Measurements from ENCODE around the gene ZNF296. TPM values are rescaled to one million over a fixed set of nuclear protein-coding genes. Genes with fewer than 3 reads are reported as not detected.
"Not testable (repeated sequence)": the region's sequence is repeated elsewhere in the genome, so short reads cannot be mapped to it uniquely, and the experiment has no call there.

The ZNF296 gene
- total and polyA plus RNA-seq, 7 experiments from 2014 or later, result 0.57 to 3.6 (median 1.2) TPM

- H3K4me1 Mint-ChIP-seq, result peaks cover 25 to 67% (median 48%) of the 10 kb centered on the region in 7 donors
- CTCF ChIA-PET, result not testable (repeated sequence)
Measured at GRCh38 chr19:45106363-45106762, 30.1 kb upstream of the ZNF296 start.

GRCh38 chr19:45104658-45105349, 28.5 kb upstream of the ZNF296 start:
- peaks cover 28 to 72% (median 55%) of the 10 kb centered on the region in 7 donors for H3K4me1 Mint-ChIP-seq
- peak overlapping the region; percentile 24 to 93 (median 84) for H3K27ac Mint-ChIP-seq
- H3K4me3 Mint-ChIP-seq, result peak overlapping the region; percentile 45 to 85 (median 76)
- peak overlapping the region; percentile 18 for H3K27ac ChIP-seq (ENCODE audit: low read depth, low read length)
- no peak overlapping the region for H3K4me3 ChIP-seq (ENCODE audit: low read length)
- POLR2A ChIA-PET, result interaction anchor here (3.8 kb wide), 1 partner anchor 13 kb away, joined by 22 read pairs; the partner anchor contains the start of gene PPP1R37
- peaks cover 20 to 26% of the 10 kb centered on the region in 2 donors for H3K4me1 ChIP-seq (ENCODE audit: control insufficient read depth in 2 of 2, insufficient read depth in 2 of 2, low read length in 2 of 2)
- CTCF ChIA-PET, result interaction anchor here (0.6 kb wide), 1 partner anchor 31 kb away, joined by 3 read pairs; no protein-coding TSS in a partner anchor
- DNase-seq (peak in 1 of 9 donors; percentile 19), ATAC-seq (no peak)
- no peaks in the 10 kb centered on the region for H3K9me3 ChIP-seq (ENCODE audit: control insufficient read depth in 2 of 3, low read length in 3 of 3)
- no peaks in the 10 kb centered on the region for H3K27me3 Mint-ChIP-seq
- no peaks in the 10 kb centered on the region for H3K36me3 Mint-ChIP-seq
- H3K9me3 Mint-ChIP-seq, result no peaks in the 10 kb centered on the region
- intact Hi-C loops (cut with micrococcal nuclease), result no loop called here
- peaks cover 0 to 3% (median 0%) of the 10 kb centered on the region in 3 experiments for H3K36me3 ChIP-seq (ENCODE audit: control insufficient read depth in 2 of 3, insufficient read depth in 3 of 3, low read length in 3 of 3)
- H3K27me3 ChIP-seq (ENCODE audit: control insufficient read depth in 2 of 2, insufficient read depth in 2 of 2, low read length in 2 of 2), result no peaks in the 10 kb centered on the region

More at GRCh38 chr19:45106363-45106762, 30.1 kb upstream of the ZNF296 start:
- H3K27ac Mint-ChIP-seq; H3K9me3 ChIP-seq (ENCODE audit: control insufficient read depth in 2 of 3, low read length in 3 of 3); H3K9me3 Mint-ChIP-seq; H3K36me3 Mint-ChIP-seq; H3K27me3 Mint-ChIP-seq; H3K36me3 ChIP-seq (ENCODE audit: control insufficient read depth in 2 of 3, insufficient read depth in 3 of 3, low read length in 3 of 3); H3K4me3 ChIP-seq (ENCODE audit: low read length); H3K4me3 Mint-ChIP-seq; ATAC-seq; intact Hi-C loops (cut with micrococcal nuclease); H3K27me3 ChIP-seq (ENCODE audit: control insufficient read depth in 2 of 2, insufficient read depth in 2 of 2, low read length in 2 of 2); H3K27ac ChIP-seq (ENCODE audit: low read depth, low read length); DNase-seq; POLR2A ChIA-PET: not testable (repeated sequence)
- H3K4me1 ChIP-seq (ENCODE audit: control insufficient read depth in 2 of 2, insufficient read depth in 2 of 2, low read length in 2 of 2), result peaks cover 20 to 26% of the 10 kb centered on the region in 2 donors

GRCh38 chr19:45103508-45104319, 27.4 kb upstream of the ZNF296 start:
- ATAC-seq, result peak; percentile 56
- H3K27me3 Mint-ChIP-seq, result no peaks in the 10 kb centered on the region
- no peak for DNase-seq
- Histone ChIP-seq H3K27ac (ENCODE audit: low read depth, low read length) (peak overlapping the region; percentile 68), H3K27me3 (ENCODE audit: control insufficient read depth in 2 of 2, insufficient read depth in 2 of 2, low read length in 2 of 2) (no peaks in the 10 kb centered on the region), H3K36me3 (ENCODE audit: control insufficient read depth in 2 of 3, insufficient read depth in 3 of 3, low read length in 3 of 3) (peaks cover 0 to 7% (median 0%) of the 10 kb centered on the region in 3 experiments), H3K4me3 (ENCODE audit: low read length) (peak overlapping the region; percentile 58), H3K4me1 (ENCODE audit: control insufficient read depth in 2 of 2, insufficient read depth in 2 of 2, low read length in 2 of 2) (peaks cover 20 to 31% of the 10 kb centered on the region in 2 donors), H3K9me3 (ENCODE audit: control insufficient read depth in 2 of 3, low read length in 3 of 3) (no peaks in the 10 kb centered on the region)
- peaks cover 32 to 75% (median 60%) of the 10 kb centered on the region in 7 donors for H3K4me1 Mint-ChIP-seq
- CTCF ChIA-PET, result interaction anchor here (1.1 to 2.6 kb wide), 4 partner anchors 9 to 50 kb away, joined by 5 to 17 read pairs (median 7); no protein-coding TSS in a partner anchor
- H3K4me3 Mint-ChIP-seq, result peak overlapping the region in 9 of 10 donors; percentile 45 to 85 (median 73)
- POLR2A ChIA-PET, result interaction anchor here (1.0 to 3.8 kb wide), 5 partner anchors 9 to 75 kb away, joined by 3 to 22 read pairs (median 3); partner anchors contain the start of genes BLOC1S3 and PPP1R37
- no peaks in the 10 kb centered on the region for H3K36me3 Mint-ChIP-seq
- peak overlapping the region in 8 of 9 donors; percentile 65 to 89 (median 78) for H3K27ac Mint-ChIP-seq
- intact Hi-C loops (cut with micrococcal nuclease), result loop anchor here in 1 of 2 donors (1.0 kb wide), 4 partner anchors 11 to 84 kb away; no protein-coding TSS in a partner anchor
- H3K9me3 Mint-ChIP-seq, result no peaks in the 10 kb centered on the region

GRCh38 chr19:45103156-45103507, 26.9 kb upstream of the ZNF296 start:
- peak; percentile 90 for ATAC-seq

GRCh38 chr19:45102481-45102880, 26.2 kb upstream of the ZNF296 start:
- H3K36me3 ChIP-seq (ENCODE audit: control insufficient read depth in 2 of 3, insufficient read depth in 3 of 3, low read length in 3 of 3), result peaks cover 0 to 7% (median 0%) of the 10 kb centered on the region in 3 experiments
- intact Hi-C loops (cut with micrococcal nuclease), result no loop called here
- H3K27ac ChIP-seq (ENCODE audit: low read depth, low read length), result peak overlapping the region; percentile 68
- DNase-seq (no peak), ATAC-seq (no peak)
- Mint-ChIP-seq H3K27me3 (no peaks in the 10 kb centered on the region), H3K36me3 (no peaks in the 10 kb centered on the region), H3K4me3 (peak overlapping the region in 4 of 10 donors; percentile 71 to 78 (median 74)), H3K27ac (peak overlapping the region in 6 of 9 donors; percentile 9 to 88 (median 70)), H3K9me3 (no peaks in the 10 kb centered on the region), H3K4me1 (peaks cover 38 to 82% (median 68%) of the 10 kb centered on the region in 7 donors)
- ChIA-PET POLR2A (interaction anchor here (1.0 to 3.8 kb wide), 4 partner anchors 8 to 76 kb away, joined by 3 to 22 read pairs (median 4); partner anchors contain the start of genes BLOC1S3 and PPP1R37), CTCF (interaction anchor here (1.5 to 2.6 kb wide), 3 partner anchors 10 to 24 kb away, joined by 6 to 17 read pairs (median 8); no protein-coding TSS in a partner anchor)
- H3K4me1 ChIP-seq (ENCODE audit: control insufficient read depth in 2 of 2, insufficient read depth in 2 of 2, low read length in 2 of 2), result peaks cover 24 to 42% of the 10 kb centered on the region in 2 donors
- H3K9me3 ChIP-seq (ENCODE audit: control insufficient read depth in 2 of 3, low read length in 3 of 3), result no peaks in the 10 kb centered on the region
- no peaks in the 10 kb centered on the region for H3K27me3 ChIP-seq (ENCODE audit: control insufficient read depth in 2 of 2, insufficient read depth in 2 of 2, low read length in 2 of 2)
- H3K4me3 ChIP-seq (ENCODE audit: low read length), result no peak overlapping the region

More at GRCh38 chr19:45103156-45103507, 26.9 kb upstream of the ZNF296 start:
- Mint-ChIP-seq H3K27ac (peak overlapping the region in 7 of 9 donors; percentile 65 to 88 (median 72)), H3K9me3 (no peaks in the 10 kb centered on the region), H3K27me3 (no peaks in the 10 kb centered on the region), H3K4me1 (peaks cover 35 to 81% (median 66%) of the 10 kb centered on the region in 7 donors), H3K36me3 (no peaks in the 10 kb centered on the region), H3K4me3 (peak overlapping the region; percentile 40 to 85 (median 72))
- H3K9me3 ChIP-seq (ENCODE audit: control insufficient read depth in 2 of 3, low read length in 3 of 3), result no peaks in the 10 kb centered on the region
- DNase-seq, result peak in 8 of 9 donors; percentile 25 to 66 (median 50)
- intact Hi-C loops (cut with micrococcal nuclease), result loop anchor here in 1 of 2 donors (1.0 kb wide), 4 partner anchors 11 to 84 kb away; no protein-coding TSS in a partner anchor
- H3K27me3 ChIP-seq (ENCODE audit: control insufficient read depth in 2 of 2, insufficient read depth in 2 of 2, low read length in 2 of 2), result no peaks in the 10 kb centered on the region
- peaks cover 0 to 7% (median 0%) of the 10 kb centered on the region in 3 experiments for H3K36me3 ChIP-seq (ENCODE audit: control insufficient read depth in 2 of 3, insufficient read depth in 3 of 3, low read length in 3 of 3)
- peak overlapping the region; percentile 58 for H3K4me3 ChIP-seq (ENCODE audit: low read length)
- H3K27ac ChIP-seq (ENCODE audit: low read depth, low read length), result peak overlapping the region; percentile 68
- ChIA-PET POLR2A (interaction anchor here (1.0 to 3.8 kb wide), 5 partner anchors 8 to 75 kb away, joined by 3 to 22 read pairs (median 3); partner anchors contain the start of genes BLOC1S3 and PPP1R37), CTCF (interaction anchor here (1.1 to 2.6 kb wide), 4 partner anchors 10 to 50 kb away, joined by 5 to 17 read pairs (median 7); no protein-coding TSS in a partner anchor)
- peaks cover 24 to 36% of the 10 kb centered on the region in 2 donors for H3K4me1 ChIP-seq (ENCODE audit: control insufficient read depth in 2 of 2, insufficient read depth in 2 of 2, low read length in 2 of 2)

- ATAC-seq (no peak), DNase-seq (no peak)
- Mint-ChIP-seq H3K4me1 (peaks cover 41 to 87% (median 75%) of the 10 kb centered on the region in 7 donors), H3K36me3 (no peaks in the 10 kb centered on the region), H3K4me3 (no peak overlapping the region), H3K9me3 (no peaks in the 10 kb centered on the region), H3K27me3 (no peaks in the 10 kb centered on the region), H3K27ac (peak overlapping the region in 4 of 9 donors; percentile 28 to 60 (median 42))
- H3K36me3 ChIP-seq (ENCODE audit: control insufficient read depth in 2 of 3, insufficient read depth in 3 of 3, low read length in 3 of 3), result peaks cover 0 to 7% (median 0%) of the 10 kb centered on the region in 3 experiments
- no peak overlapping the region for H3K4me3 ChIP-seq (ENCODE audit: low read length)
- no peaks in the 10 kb centered on the region for H3K27me3 ChIP-seq (ENCODE audit: control insufficient read depth in 2 of 2, insufficient read depth in 2 of 2, low read length in 2 of 2)
- ChIA-PET POLR2A (interaction anchor here (3.8 kb wide), 1 partner anchor 10 kb away, joined by 22 read pairs; the partner anchor contains the start of gene PPP1R37), CTCF (interaction anchor here (2.6 kb wide), 1 partner anchor 10 kb away, joined by 8 read pairs; no protein-coding TSS in a partner anchor)
- H3K9me3 ChIP-seq (ENCODE audit: control insufficient read depth in 2 of 3, low read length in 3 of 3), result no peaks in the 10 kb centered on the region
- H3K27ac ChIP-seq (ENCODE audit: low read depth, low read length), result peak overlapping the region; percentile 68
- peaks cover 24 to 44% of the 10 kb centered on the region in 2 donors for H3K4me1 ChIP-seq (ENCODE audit: control insufficient read depth in 2 of 2, insufficient read depth in 2 of 2, low read length in 2 of 2)
- intact Hi-C loops (cut with micrococcal nuclease), result no loop called here
Measured at GRCh38 chr19:45101806-45102205, 25.5 kb upstream of the ZNF296 start.

Data from naive thymus-derived CD4-positive, alpha-beta T cell (primary cell).